Psoas muscle (tissue), 8 donors: ENCODE measurements around the gene NUDT1. TPM values are rescaled to one million over a fixed set of nuclear protein-coding genes. Genes with fewer than 3 reads are reported as not detected.
A peak's percentile ranks its signal among the peaks of the same experiment; 100 is the strongest.

Experiments used
- ATAC-seq, 4 donors: fragments of 200-7000 bp; cut with Tn5 transposase; one replicate each; pipeline ENCODE4 v1.9.1; 2020; ENCODE audit warnings: moderate library complexity in 3 of 4, mild to moderate bottlenecking in 2 of 4
- DNase-seq, 2 donors: peaks; one replicate each; pipeline ENCODE4 v3.0.0-alpha.2; 2020
- H3K27ac ChIP-seq: fragments of 200-600 bp; one replicate; pipeline ENCODE4 v1.8.0; 2022
- H3K27me3 ChIP-seq, 3 donors: fragments of 200-600 bp in 1 of 3; one replicate each; pipeline versions ENCODE4 v1.6.1 to v1.8.0; 2013 to 2022; ENCODE audit warnings: low read length in 2 of 3, mild to moderate bottlenecking in 2 of 3, moderate library complexity in 1 of 3; ENCODE audit not compliant: insufficient read depth in 3 of 3
- H3K36me3 ChIP-seq, 2 donors: fragments of 200-600 bp in 1 of 2; one replicate each; pipeline versions ENCODE4 v1.6.1 to v1.8.0; 2013 to 2022; ENCODE audit warnings: low read depth in 1 of 2, mild to moderate bottlenecking in 1 of 2, moderate library complexity in 1 of 2; ENCODE audit not compliant: insufficient read depth in 1 of 2
- H3K4me1 ChIP-seq: fragments of 200-600 bp; one replicate; pipeline ENCODE4 v1.8.0; 2022
- H3K4me3 ChIP-seq: fragments of 200-600 bp; one replicate; pipeline ENCODE4 v1.8.0; 2022; ENCODE audit warnings: mild to moderate bottlenecking
- H3K9me3 ChIP-seq: fragments of 200-600 bp; one replicate; pipeline ENCODE4 v1.8.0; 2022
- CTCF ChIP-seq: fragments of 200-600 bp; IDR thresholded peaks from one replicate; pipeline ENCODE4 v1.8.0; 2022; ENCODE audit warnings: antibody characterized with exemption
- WGBS, 3 donors: extraction: QIAGEN DNeasy Blood & Tissue Kit; methylation state at CpG; one replicate each; pipeline versions ENCODE4 v1.1.6 to v1.1.7; 2013; 5-methylcytosine and 5-hydroxymethylcytosine counted together
- intact Hi-C, 2 donors: fragments of 100-400 bp; cut with DNase I; formaldehyde crosslinking; loops; one replicate each; pipeline versions ENCODE4 v1.11.0 to v1.14.2; 2022
- polyA plus RNA-seq, 3 donors: library from polyadenylated mRNA; stranded (reverse); fragments of 200-250 nt; gene quantifications; one replicate each; pipeline ENCODE4 v1.2.3, GENCODE V29; 2013
- total RNA-seq, 4 donors: library from RNA; stranded (reverse); fragmentation: NEBNext Ultra II Directional in 2 of 4; extraction: Animal tissue kit (Norgen Biotek cat#: 25700) in 2 of 4; gene quantifications; one replicate each; pipeline versions ENCODE4 v1.2.1 to v1.2.4, GENCODE V29; 2021 to 2023
- donor health status: healthy with polysubstance abuse.
- donor health status: DM: no; HTN: no; CAD: no; lungs with moderate emphysema.
- donor health status: Bipolar disorder and iron deficiency.
- donor health status: healthy.
- donor health status: DM: yes; HTN: yes; CAD: no.
- donor health status: DM: no; HTN: no; CAD: no.
- donor health status: DM: no; HTN: no; CAD: no.
- donor health status: DM: yes; HTN: yes; CAD: no.

Gene NUDT1
- total and polyA plus RNA-seq, 7 donors, result 5.6 to 29.2 (median 12.4) TPM

- ATAC-seq (no peak), DNase-seq (no peak)
- TF ChIP-seq CTCF, result no peak
- Histone ChIP-seq H3K4me1 (peaks cover 38% of the 10 kb centered on the region), H3K4me3 (no peak overlapping the region), H3K36me3 (peaks cover 0 to 48% of the 10 kb centered on the region in 2 donors), H3K27me3 (no peaks in the 10 kb centered on the region), H3K27ac (no peak overlapping the region), H3K9me3 (no peaks in the 10 kb centered on the region)
- WGBS, 3 donors, result 87 to 88% (median 88%) methylated on average over 15 of the region's 15 CpGs
- intact Hi-C loops, result no loop called here
Measured at GRCh38 chr7:2227699-2228098, 14.3 kb upstream of the NUDT1 start.

DNA sequence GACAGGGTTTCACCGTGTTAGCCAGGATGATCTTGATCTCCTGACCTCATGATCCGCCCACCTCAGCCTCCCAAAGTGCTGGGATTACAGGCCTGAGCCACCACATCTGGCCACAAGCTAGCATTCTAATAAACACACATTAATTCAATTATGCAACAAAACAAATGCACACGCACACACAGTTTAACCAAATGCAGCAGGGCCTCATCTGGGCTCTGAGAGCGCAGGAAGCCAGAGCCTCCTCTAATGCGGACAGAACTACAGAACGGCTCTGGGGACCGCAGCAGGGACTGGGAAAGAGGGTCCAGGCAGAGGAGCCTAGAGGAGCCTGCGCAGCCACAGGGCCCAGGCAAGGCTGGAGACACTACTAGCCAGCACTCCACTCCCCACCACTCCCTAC is 13.1 kb upstream of the NUDT1 start:
- intact Hi-C loops, result no loop called here
- Histone ChIP-seq H3K4me3 (no peak overlapping the region), H3K27me3 (no peaks in the 10 kb centered on the region), H3K27ac (no peak overlapping the region), H3K4me1 (peaks cover 35% of the 10 kb centered on the region), H3K36me3 (peaks cover 0 to 40% of the 10 kb centered on the region in 2 donors), H3K9me3 (no peaks in the 10 kb centered on the region)
- WGBS, 3 donors, result 87 to 91% (median 89%) methylated on average over 8 of the region's 8 CpGs
- TF ChIP-seq CTCF, result no peak
- ATAC-seq (no peak), DNase-seq (peak in 1 of 2 donors; percentile 26)

DNA sequence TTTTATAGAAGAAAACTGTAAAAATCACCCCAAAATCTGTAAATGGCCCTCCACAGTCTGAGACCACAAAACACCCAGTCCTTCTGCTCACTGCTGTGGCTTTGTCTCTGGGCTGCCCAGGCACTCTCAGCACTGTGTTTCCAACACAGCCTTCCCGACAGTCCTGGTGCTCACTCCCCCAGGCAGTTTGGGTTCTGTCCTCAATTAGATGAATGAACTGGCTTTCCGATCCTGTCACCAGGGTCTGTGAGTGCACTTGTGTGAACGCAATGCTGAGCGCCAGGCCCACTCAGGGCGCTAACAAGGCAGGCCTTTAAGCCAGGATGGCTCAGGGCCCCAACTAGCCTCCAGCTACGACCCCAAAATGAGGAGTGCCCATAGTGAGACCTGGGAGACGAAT is 12.6 kb upstream of the NUDT1 start:
- H3K9me3 ChIP-seq, result no peaks in the 10 kb centered on the region
- H3K36me3 ChIP-seq, result peaks cover 0 to 45% of the 10 kb centered on the region in 2 donors
- DNase-seq, result peak in 1 of 2 donors; percentile 26
- TF ChIP-seq CTCF, result no peak
- 93 to 96% (median 96%) methylated on average over 7 of the region's 7 CpGs for WGBS, 3 donors
- no peaks in the 10 kb centered on the region for H3K27me3 ChIP-seq
- no peak for ATAC-seq
- H3K4me1 ChIP-seq, result peaks cover 29% of the 10 kb centered on the region
- no peak overlapping the region for H3K4me3 ChIP-seq
- intact Hi-C loops, result no loop called here
- no peak overlapping the region for H3K27ac ChIP-seq

DNA sequence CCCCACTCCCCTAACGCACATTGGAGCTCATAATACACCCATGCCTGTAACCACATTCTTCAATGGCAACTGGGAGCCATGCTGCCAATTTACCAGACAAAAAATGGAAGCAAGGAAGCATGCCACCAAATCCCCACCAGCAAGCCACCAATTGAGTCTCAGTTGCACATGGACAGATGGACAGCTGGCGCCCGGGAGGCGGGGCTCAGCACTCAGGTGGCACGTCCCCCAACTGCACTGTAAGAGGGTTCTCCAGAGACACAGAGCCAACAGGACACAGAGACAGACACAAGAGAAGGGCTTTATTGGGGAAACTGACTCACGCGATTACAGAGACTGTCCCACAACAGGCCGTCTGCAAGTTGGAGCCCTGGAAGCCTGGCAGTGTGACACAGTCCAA is 11.8 kb upstream of the NUDT1 start:
- WGBS, 3 donors, result 79 to 85% (median 79%) methylated on average over 8 of the region's 8 CpGs
- no peaks in the 10 kb centered on the region for H3K27me3 ChIP-seq
- DNase-seq (no peak), ATAC-seq (no peak)
- H3K27ac ChIP-seq, result no peak overlapping the region
- peaks cover 0 to 50% of the 10 kb centered on the region in 2 donors for H3K36me3 ChIP-seq
- intact Hi-C loops, result no loop called here
- H3K4me3 ChIP-seq, result no peak overlapping the region
- H3K4me1 ChIP-seq, result peaks cover 22% of the 10 kb centered on the region
- H3K9me3 ChIP-seq, result no peaks in the 10 kb centered on the region
- no peak for TF ChIP-seq CTCF

- H3K4me3 ChIP-seq, result peak overlapping the region; percentile 86
- 84 to 95% (median 84%) methylated on average over 9 of the region's 9 CpGs for WGBS, 3 donors
Measured at GRCh38 chr7:2230882-2231281, 11.1 kb upstream of the NUDT1 start.

More at GRCh38 chr7:2230882-2231281, 11.1 kb upstream of the NUDT1 start:
- intact Hi-C loops, result no loop called here
- peaks cover 0 to 55% of the 10 kb centered on the region in 2 donors for H3K36me3 ChIP-seq
- peaks cover 20% of the 10 kb centered on the region for H3K4me1 ChIP-seq
- no peak overlapping the region for H3K27ac ChIP-seq
- H3K9me3 ChIP-seq, result no peaks in the 10 kb centered on the region
- DNase-seq (no peak), ATAC-seq (no peak)
- no peak for TF ChIP-seq CTCF
- no peaks in the 10 kb centered on the region for H3K27me3 ChIP-seq
